HCT116 (cell line): ENCODE results near the gene RNF25. TPM values are rescaled to one million over a fixed set of nuclear protein-coding genes. Genes with fewer than 3 reads are reported as not detected.

Experiments
- ATAC-seq: fragments of 200-7000 bp; cut with Tn5 transposase; 2 replicates; pipeline ENCODE4 v1.9.1; 2020; ENCODE audit warnings: mild to moderate bottlenecking, moderate library complexity
- BruUV-seq: library from RNA; stranded (reverse); fragments of 400-500 nt; replicated peaks from 2 replicates; lab custom pipeline; 2021; lab: Mats Ljungman, UMichigan
- CTCF ChIA-PET: fragments of 300-600 bp; sonication (Branson Sonifier 250); formaldehyde crosslinking; loops from one replicate; lab custom pipeline; 2021; ENCODE audit warnings: antibody characterized with exemption; lab: Charles Lee
- POLR2A ChIA-PET: fragments of 300-600, 350-600 bp; sonication (Branson Sonifier 250); formaldehyde crosslinking; loops from one replicate; lab custom pipeline; 2021; ENCODE audit warnings: antibody characterized with exemption; lab: Charles Lee
- RAD21 ChIA-PET, 2 experiments: fragments of 300-600 bp; sonication (Branson Sonifier 250); formaldehyde crosslinking; loops; one replicate each; lab custom pipeline; 2023; ENCODE audit warnings: low total read pairs in 2 of 2; ENCODE audit not compliant: uncharacterized antibody in 2 of 2, unreplicated experiment in 2 of 2, low non-redundant PET in 1 of 2; lab: Charles Lee
- DNase-seq: peaks from one replicate; pipeline ENCODE4 v3.0.0-alpha.2; 2010; ENCODE audit warnings: low read depth, low spot score
- H2AFZ ChIP-seq: fragments of 200-600 bp; shearing (Covaris generic), sonication (generic); 2 replicates; pipeline ENCODE4 v1.6.1; 2017; ENCODE audit warnings: low read depth, mixed run types, mixed read lengths, antibody characterized with exemption, low read length; ENCODE audit not compliant: poor library complexity, severe bottlenecking
- H3K27ac ChIP-seq: 2 replicates; pipeline ENCODE4 v1.5.1; 2012; ENCODE audit warnings: low read depth, low read length
- H3K27me3 ChIP-seq: fragments of 200-600 bp; sonication (generic); 2 replicates; pipeline ENCODE4 v1.6.1; 2016; ENCODE audit warnings: mixed run types, low read length, mixed read lengths; ENCODE audit not compliant: insufficient read depth
- H3K36me3 ChIP-seq, 2 experiments: fragments of 200-500 bp in 1 of 2; fragments of 200-600 bp in 1 of 2; sonication (Bioruptor generic) in 1 of 2; sonication (generic) in 1 of 2; 2 replicates each; pipeline versions ENCODE4 v1.5.1 to v1.6.1; 2014 to 2016; ENCODE audit warnings: low read length in 2 of 2, inconsistent platforms in 1 of 2, mixed read lengths in 1 of 2, mixed run types in 1 of 2; ENCODE audit not compliant: insufficient read depth in 2 of 2, control insufficient read depth in 1 of 2
- H3K4me1 ChIP-seq, 2 experiments: fragments of 200-600 bp in 1 of 2; sonication (generic) in 1 of 2; 2 replicates each; pipeline versions ENCODE4 v1.5.1 to v1.6.1; 2012 to 2017; ENCODE audit warnings: low read length in 2 of 2, inconsistent platforms in 1 of 2, mild to moderate bottlenecking in 1 of 2, mixed read lengths in 1 of 2, mixed run types in 1 of 2, moderate library complexity in 1 of 2; ENCODE audit not compliant: insufficient read depth in 2 of 2, control insufficient read depth in 1 of 2
- H3K4me2 ChIP-seq: fragments of 200-600 bp; sonication (generic); 2 replicates; pipeline ENCODE4 v1.6.1; 2017; ENCODE audit warnings: mixed run types, low read length, mixed read lengths
- H3K4me3 ChIP-seq, 2 experiments: fragments of 200-600 bp in 1 of 2; sonication (generic) in 1 of 2; replicated peaks in 1 of 2; 2 replicates each; pipeline ENCODE4 v1.5.1; 2011 to 2016; ENCODE audit warnings: low read length in 2 of 2, control low read depth in 1 of 2, low read depth in 1 of 2, mild to moderate bottlenecking in 1 of 2, mixed read lengths in 1 of 2, mixed run types in 1 of 2
- H3K79me2 ChIP-seq: fragments of 200-600 bp; sonication (generic); 2 replicates; pipeline ENCODE4 v1.6.1; 2017; ENCODE audit warnings: mild to moderate bottlenecking, mixed run types, low read length, moderate library complexity, mixed read lengths; ENCODE audit not compliant: insufficient read depth
- H3K9ac ChIP-seq: fragments of 200-600 bp; sonication (generic); 2 replicates; pipeline ENCODE4 v1.6.1; 2016; ENCODE audit warnings: low read length, mixed read lengths
- H3K9me2 ChIP-seq: fragments of 200-600 bp; sonication (generic), shearing (Covaris generic); 2 replicates; pipeline ENCODE4 v1.6.1; 2017; ENCODE audit warnings: mixed run types, mild to moderate bottlenecking, moderate library complexity; ENCODE audit not compliant: insufficient read depth
- H3K9me3 ChIP-seq, 2 experiments: fragments of 200-500 bp in 1 of 2; fragments of 200-600 bp in 1 of 2; sonication (Bioruptor generic) in 1 of 2; sonication (generic) in 1 of 2; 2 replicates each; pipeline ENCODE4 v1.6.1; 2014 to 2017; ENCODE audit warnings: low read length in 2 of 2, mixed read lengths in 2 of 2, inconsistent platforms in 1 of 2, low read depth in 1 of 2, mild to moderate bottlenecking in 1 of 2, mixed run types in 1 of 2, moderate library complexity in 1 of 2; ENCODE audit not compliant: control insufficient read depth in 1 of 2, insufficient read depth in 1 of 2
- H4K20me1 ChIP-seq: fragments of 200-600 bp; sonication (generic), shearing (Covaris generic); 2 replicates; pipeline ENCODE4 v1.6.1; 2017; ENCODE audit warnings: mixed run types, mild to moderate bottlenecking, moderate library complexity; ENCODE audit not compliant: insufficient read depth
- ATF3 ChIP-seq: IDR thresholded peaks from 2 replicates; pipeline ENCODE4 v1.6.1; 2012
- CBX3 ChIP-seq: IDR thresholded peaks from 2 replicates; pipeline ENCODE4 v1.6.1; 2012; ENCODE audit warnings: low read depth
- CEBPB ChIP-seq: IDR thresholded peaks from 2 replicates; pipeline ENCODE4 v1.6.1; 2012; ENCODE audit warnings: low read depth
- CTCF ChIP-seq, 3 experiments: fragments of 200-600 bp in 1 of 3; sonication (generic) in 1 of 3; IDR thresholded peaks in 2 of 3; conservative IDR thresholded peaks in 1 of 3; 2 replicates each; pipeline ENCODE4 v1.5.1; 2012 to 2017; ENCODE audit warnings: low read depth in 2 of 3, low read length in 2 of 3, antibody characterized with exemption in 1 of 3, borderline replicate concordance in 1 of 3, control low read depth in 1 of 3, mild to moderate bottlenecking in 1 of 3, mixed read lengths in 1 of 3, mixed run types in 1 of 3, moderate library complexity in 1 of 3; ENCODE audit not compliant: insufficient read depth in 1 of 3
- EGR1 ChIP-seq: IDR thresholded peaks from 2 replicates; pipeline ENCODE4 v1.6.1; 2012; ENCODE audit warnings: low read depth
- ELF1 ChIP-seq: IDR thresholded peaks from 2 replicates; pipeline ENCODE4 v1.6.1; 2012; ENCODE audit warnings: low read depth, borderline replicate concordance
- EZH2phosphoT487 ChIP-seq: fragments of 200-600 bp; IDR thresholded peaks from 2 replicates; pipeline ENCODE4 v1.6.1; 2018; ENCODE audit warnings: antibody characterized with exemption, borderline replicate concordance
- JUND ChIP-seq: IDR thresholded peaks from 2 replicates; pipeline ENCODE4 v1.6.1; 2012
- POLR2A ChIP-seq: IDR thresholded peaks from 2 replicates; pipeline ENCODE4 v1.7.0; 2011; ENCODE audit warnings: borderline replicate concordance; ENCODE audit not compliant: insufficient read depth, insufficient read length; ENCODE audit errors: extremely low read depth
- RAD21 ChIP-seq: IDR thresholded peaks from 2 replicates; pipeline ENCODE4 v1.6.1; 2012; ENCODE audit warnings: low read depth, mild to moderate bottlenecking
- REST ChIP-seq: IDR thresholded peaks from 2 replicates; pipeline ENCODE4 v1.6.1; 2012; ENCODE audit warnings: low read depth
- SIN3A ChIP-seq: IDR thresholded peaks from 2 replicates; pipeline ENCODE4 v1.6.1; 2012; ENCODE audit warnings: low read depth
- SP1 ChIP-seq: IDR thresholded peaks from 2 replicates; pipeline ENCODE4 v1.6.1; 2012; ENCODE audit warnings: low read depth
- SRF ChIP-seq: IDR thresholded peaks from 2 replicates; pipeline ENCODE4 v1.6.1; 2012; ENCODE audit warnings: low read depth
- YY1 ChIP-seq: IDR thresholded peaks from 2 replicates; pipeline ENCODE4 v1.6.1; 2011; ENCODE audit warnings: low read length, low read depth, moderate library complexity, mild to moderate bottlenecking; ENCODE audit not compliant: insufficient replicate concordance; ENCODE audit errors: extremely low read depth
- ZBTB33 ChIP-seq: IDR thresholded peaks from 2 replicates; pipeline ENCODE4 v1.6.1; 2011; ENCODE audit warnings: mild to moderate bottlenecking, low read length, moderate library complexity; ENCODE audit not compliant: insufficient replicate concordance; ENCODE audit errors: extremely low read depth
- ZFX ChIP-seq: fragments of 450-650 bp; IDR thresholded peaks from 2 replicates; pipeline ENCODE4 v1.6.1; 2017
- intact Hi-C: fragments of 100-400 bp; cut with micrococcal nuclease; formaldehyde crosslinking; loops from 2 replicates; pipeline ENCODE4 v1.10.0; 2022
- total RNA-seq: library from RNA; stranded (reverse); gene quantifications from one replicate; pipeline ENCODE4 v1.2.1, GENCODE V29; 2021; ENCODE audit not compliant: unreplicated experiment

The RNF25 gene
- total RNA-seq, 1 experiment from 2014 or later: 23.4 TPM

GRCh38 chr2:218635719-218636118 lies 36.1 kb downstream of the RNF25 start:
- no peaks in the 10 kb centered on the region for H4K20me1 ChIP-seq
- no peak overlapping the region for H3K27ac ChIP-seq
- H3K9me2 ChIP-seq: no peaks in the 10 kb centered on the region
- intact Hi-C loops: no loop called here
- no peaks in the 10 kb centered on the region for H3K27me3 ChIP-seq
- no peak overlapping the region for H2AFZ ChIP-seq
- no peak overlapping the region for H3K9ac ChIP-seq
- no peak overlapping the region for H3K4me3 ChIP-seq
- no TSS peak for BruUV-seq
- H3K4me1 ChIP-seq: peaks cover 0 to 8% of the 10 kb centered on the region in 2 experiments; a peak in 2 of 4 replicates
- no peak for DNase-seq
- POLR2A ChIA-PET: no interaction called here
- H3K79me2 ChIP-seq: no peaks in the 10 kb centered on the region
- H3K9me3 ChIP-seq: no peaks in the 10 kb centered on the region
- RAD21 ChIA-PET: no interaction called here
- no peak overlapping the region for H3K4me2 ChIP-seq
- no peak for ATAC-seq
- CTCF ChIA-PET: no interaction called here
- no peak for TF ChIP-seq ZFX
- TF ChIP-seq SIN3A: no peak
- TF ChIP-seq REST: no peak
- TF ChIP-seq RAD21: no peak
- no peak for TF ChIP-seq CBX3
- TF ChIP-seq YY1: no peak
- TF ChIP-seq EGR1: no peak
- no peak for TF ChIP-seq SRF
- no peak for TF ChIP-seq SP1
- TF ChIP-seq CEBPB: no peak
- no peak for TF ChIP-seq EZH2phosphoT487
- no peak for TF ChIP-seq ZBTB33
- TF ChIP-seq JUND: no peak
- no peak for TF ChIP-seq POLR2A
- no peak for TF ChIP-seq ELF1
- no peak for TF ChIP-seq CTCF (IDR thresholded peaks at IDR 0.05 in 2 of 3, conservative IDR thresholded peaks at IDR 0.05 in 1 of 3; ENCODE audit: borderline replicate concordance in 1 of 3, insufficient read depth in 1 of 3, low read depth in 2 of 3, low read length in 2 of 3)
- TF ChIP-seq ATF3: no peak
- peaks cover 30 to 33% of the 10 kb centered on the region in 2 experiments for H3K36me3 ChIP-seq
